Measurements from ENCODE around the gene GPR78.

The GPR78 gene

DNA sequence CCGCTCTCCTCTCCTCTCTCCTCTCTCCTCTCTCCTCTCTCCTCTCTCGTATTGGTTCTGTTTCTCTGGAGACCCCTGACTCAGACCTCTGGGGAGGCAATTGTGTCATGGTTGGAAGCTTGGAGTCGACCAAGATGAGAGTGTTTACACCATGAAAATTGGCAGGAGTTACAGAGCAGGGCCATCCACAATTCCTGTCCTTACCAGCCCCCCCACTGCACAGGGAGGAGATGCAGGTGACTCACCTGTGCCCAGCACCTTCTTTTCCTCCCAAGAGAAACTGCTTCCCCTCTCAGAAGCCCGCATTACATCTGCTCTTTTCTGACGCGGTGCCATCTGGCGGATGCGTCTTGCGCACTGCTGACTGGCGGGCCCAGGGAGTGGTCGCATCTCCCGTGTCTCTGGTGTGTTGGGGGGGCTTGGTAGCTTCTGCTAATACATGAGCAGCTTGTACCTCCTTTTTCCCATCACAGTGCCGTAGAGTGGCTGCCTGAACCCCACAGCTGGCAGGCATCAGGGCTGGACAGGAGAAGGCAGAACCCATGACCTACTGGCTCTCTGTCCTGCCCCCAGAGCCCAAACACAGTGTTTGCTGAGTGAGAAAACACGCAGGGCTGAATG is 31.4 kb upstream of the GPR78 start:
- TF ChIP-seq ZNF384 (IDR thresholded peaks at IDR 0.05): no peak
- no peak for TF ChIP-seq ELF4 (IDR thresholded peaks at IDR 0.05)
- no peak for TF ChIP-seq SP1 (IDR thresholded peaks at IDR 0.05)
- no peak for TF ChIP-seq TARDBP (IDR thresholded peaks at IDR 0.05)
- TF ChIP-seq CTBP1 (IDR thresholded peaks at IDR 0.05; ENCODE audit: borderline replicate concordance): no peak
- no peak for TF ChIP-seq BHLHE40 (IDR thresholded peaks at IDR 0.05; ENCODE audit: borderline replicate concordance)
- TF ChIP-seq FOXA1 (IDR thresholded peaks at IDR 0.05): no peak
- ChIA-PET POLR2A (no interaction called here), CTCF (interaction anchor here (0.6 to 1.4 kb wide), 2 partner anchors 11 to 18 kb away, joined by 3 to 4 read pairs; no protein-coding TSS in a partner anchor)

DNA sequence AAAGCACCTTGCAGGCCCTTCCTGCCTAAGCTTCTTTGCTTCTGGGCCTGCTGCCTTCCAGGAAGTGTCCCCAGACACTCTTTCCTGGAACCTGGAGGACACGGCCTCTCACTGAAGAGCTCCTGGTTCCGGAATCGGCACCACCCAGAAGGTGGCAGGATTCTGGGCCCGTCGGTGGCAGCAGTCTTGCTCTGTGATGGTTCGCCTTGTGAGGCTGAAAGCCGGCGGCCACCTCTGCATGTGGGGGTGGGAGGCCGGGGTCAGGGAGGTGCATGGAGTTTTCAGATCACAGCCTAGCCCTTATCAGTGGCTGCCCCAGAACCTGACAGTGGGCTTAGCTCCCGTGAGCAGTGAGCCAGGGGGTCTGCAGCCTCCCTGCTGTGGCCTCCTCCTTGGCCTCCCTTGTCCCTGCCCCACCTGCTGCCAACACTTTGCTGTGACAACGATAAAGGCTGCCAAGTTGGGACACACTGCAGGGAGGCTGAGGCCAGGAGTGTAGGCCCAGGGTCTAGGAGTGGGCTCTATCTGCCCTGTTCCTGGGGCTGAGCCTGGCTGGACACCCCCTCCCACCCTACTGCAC is 30.8 kb upstream of the GPR78 start:
- DNase-seq (ENCODE audit: extremely low spot score): no peak
- POLR2A ChIA-PET: no interaction called here
- CTCF ChIA-PET: interaction anchor here (0.6 kb wide), 1 partner anchor 18 kb away, joined by 3 read pairs; no protein-coding TSS in a partner anchor
- TF ChIP-seq FOXM1 (IDR thresholded peaks at IDR 0.05; ENCODE audit: borderline replicate concordance): no peak
- TF ChIP-seq SP1 (IDR thresholded peaks at IDR 0.05): no peak
- no peak for TF ChIP-seq L3MBTL2 (conservative IDR thresholded peaks at IDR 0.05)
- TF ChIP-seq BHLHE40 (IDR thresholded peaks at IDR 0.05; ENCODE audit: borderline replicate concordance): no peak
- no peak for TF ChIP-seq ELF4 (IDR thresholded peaks at IDR 0.05)
- no peak for TF ChIP-seq FOXA1 (IDR thresholded peaks at IDR 0.05)
- no peak for TF ChIP-seq LEF1 (IDR thresholded peaks at IDR 0.05; ENCODE audit: borderline replicate concordance)
- no peak for TF ChIP-seq ARNT (IDR thresholded peaks at IDR 0.05)
- no peak for TF ChIP-seq HDGF (IDR thresholded peaks at IDR 0.05; ENCODE audit: borderline replicate concordance)
- TF ChIP-seq NFRKB (IDR thresholded peaks at IDR 0.05): no peak
- TF ChIP-seq FOXK2 (IDR thresholded peaks at IDR 0.05): no peak
- no peak for TF ChIP-seq SUZ12 (IDR thresholded peaks at IDR 0.05)
- TF ChIP-seq TARDBP (IDR thresholded peaks at IDR 0.05): no peak

More for the DNA sequence above, 31.4 kb upstream of the GPR78 start:
- no peak for DNase-seq (ENCODE audit: extremely low spot score)

GRCh38 chr4:8550691-8551090 is 29.5 kb upstream of the GPR78 start:
- CTCF ChIA-PET: no interaction called here
- TF ChIP-seq FOXA1 (IDR thresholded peaks at IDR 0.05) (no peak), L3MBTL2 (conservative IDR thresholded peaks at IDR 0.05) (no peak), TARDBP (IDR thresholded peaks at IDR 0.05) (no peak)
- POLR2A ChIA-PET: no interaction called here
- no peak for DNase-seq (ENCODE audit: extremely low spot score)

GRCh38 chr4:8552024-8552423 is 28.2 kb upstream of the GPR78 start:
- ChIA-PET CTCF (no interaction called here), POLR2A (no interaction called here)
- TF ChIP-seq SP1 (IDR thresholded peaks at IDR 0.05) (no peak), L3MBTL2 (conservative IDR thresholded peaks at IDR 0.05) (no peak), SUZ12 (IDR thresholded peaks at IDR 0.05) (no peak)
- no peak for DNase-seq (ENCODE audit: extremely low spot score)

DNA sequence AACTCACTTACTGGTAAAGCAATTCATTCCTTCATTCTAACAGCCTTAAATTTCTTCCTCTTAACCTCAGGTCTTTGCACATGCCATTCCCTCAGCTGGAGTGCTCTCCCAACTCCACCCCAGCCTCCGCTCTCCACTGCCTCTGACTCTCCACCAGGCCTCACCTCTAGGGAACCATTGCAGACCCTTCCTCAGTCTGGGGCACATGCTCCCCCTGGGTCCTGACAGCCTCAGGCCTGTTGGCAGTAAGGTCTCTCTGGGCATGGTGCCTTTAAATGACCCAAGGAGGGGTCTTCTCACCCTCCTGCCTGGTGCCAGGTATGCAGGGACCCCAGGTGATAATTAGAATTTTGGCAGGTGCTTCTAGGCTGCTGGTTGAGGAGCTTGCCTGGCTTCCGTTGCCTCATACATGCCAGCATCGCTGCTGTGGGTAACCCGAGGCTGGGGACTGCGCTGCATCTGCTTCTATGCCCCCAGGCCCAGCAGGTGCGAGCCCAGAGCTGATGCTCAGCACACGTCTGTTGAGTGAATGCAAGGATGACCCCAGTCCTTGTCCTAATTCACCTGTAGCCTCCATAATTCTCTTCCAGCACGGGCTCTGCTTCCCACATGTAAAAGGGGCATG is 27.5 kb upstream of the GPR78 start:
- CTCF ChIA-PET: no interaction called here
- no peak for DNase-seq (ENCODE audit: extremely low spot score)
- POLR2A ChIA-PET: no interaction called here

DNA sequence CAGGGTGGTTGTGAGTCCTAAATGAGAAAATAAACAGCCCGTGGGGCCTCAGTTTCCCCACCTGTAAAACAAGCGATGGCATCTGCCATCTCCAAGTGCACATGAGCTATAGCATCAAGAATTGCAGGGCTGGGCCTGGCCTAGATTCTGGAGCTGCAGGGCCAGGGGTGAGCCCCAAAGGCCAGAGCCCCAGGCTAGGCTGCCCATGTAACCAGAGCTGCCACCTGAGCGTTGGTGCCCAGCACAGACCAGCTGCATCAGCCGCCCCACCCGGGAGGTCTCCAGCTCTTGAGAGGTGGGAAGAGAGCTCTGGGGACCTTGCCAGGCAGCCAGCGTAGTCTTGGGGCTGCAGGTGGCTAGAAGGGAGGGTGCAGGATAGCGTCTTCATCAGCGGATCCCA is 27.0 kb upstream of the GPR78 start:
- ChIA-PET CTCF (interaction anchor here (0.7 kb wide), 1 partner anchor 14 kb away, joined by 3 read pairs; no protein-coding TSS in a partner anchor), POLR2A (no interaction called here)
- no peak for DNase-seq (ENCODE audit: extremely low spot score)
- no peak for TF ChIP-seq SP1 (IDR thresholded peaks at IDR 0.05)
- no peak for TF ChIP-seq L3MBTL2 (conservative IDR thresholded peaks at IDR 0.05)
- no peak for TF ChIP-seq FOXK2 (IDR thresholded peaks at IDR 0.05)
- TF ChIP-seq ZNF384 (IDR thresholded peaks at IDR 0.05): no peak
- no peak for TF ChIP-seq BHLHE40 (IDR thresholded peaks at IDR 0.05; ENCODE audit: borderline replicate concordance)
- TF ChIP-seq TARDBP (IDR thresholded peaks at IDR 0.05): no peak
- TF ChIP-seq SUZ12 (IDR thresholded peaks at IDR 0.05): no peak
- TF ChIP-seq, protein P1, sequence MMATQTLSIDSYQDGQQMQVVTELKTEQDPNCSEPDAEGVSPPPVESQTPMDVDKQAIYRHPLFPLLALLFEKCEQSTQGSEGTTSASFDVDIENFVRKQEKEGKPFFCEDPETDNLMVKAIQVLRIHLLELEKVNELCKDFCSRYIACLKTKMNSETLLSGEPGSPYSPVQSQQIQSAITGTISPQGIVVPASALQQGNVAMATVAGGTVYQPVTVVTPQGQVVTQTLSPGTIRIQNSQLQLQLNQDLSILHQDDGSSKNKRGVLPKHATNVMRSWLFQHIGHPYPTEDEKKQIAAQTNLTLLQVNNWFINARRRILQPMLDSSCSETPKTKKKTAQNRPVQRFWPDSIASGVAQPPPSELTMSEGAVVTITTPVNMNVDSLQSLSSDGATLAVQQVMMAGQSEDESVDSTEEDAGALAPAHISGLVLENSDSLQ (IDR thresholded peaks at IDR 0.05): no peak
- no peak for TF ChIP-seq FOXM1 (IDR thresholded peaks at IDR 0.05; ENCODE audit: borderline replicate concordance)
- TF ChIP-seq ARNT (IDR thresholded peaks at IDR 0.05): no peak
- TF ChIP-seq FOXA1 (IDR thresholded peaks at IDR 0.05): no peak
- TF ChIP-seq CTBP1 (IDR thresholded peaks at IDR 0.05; ENCODE audit: borderline replicate concordance): no peak
- no peak for TF ChIP-seq HDGF (IDR thresholded peaks at IDR 0.05; ENCODE audit: borderline replicate concordance)

More for the DNA sequence above, 27.5 kb upstream of the GPR78 start:
- TF ChIP-seq ZNF384 (IDR thresholded peaks at IDR 0.05) (no peak), NFRKB (IDR thresholded peaks at IDR 0.05) (no peak), FOXK2 (IDR thresholded peaks at IDR 0.05) (no peak), ELF4 (IDR thresholded peaks at IDR 0.05) (no peak), SUZ12 (IDR thresholded peaks at IDR 0.05) (no peak), ARNT (IDR thresholded peaks at IDR 0.05) (no peak), HDGF (IDR thresholded peaks at IDR 0.05; ENCODE audit: borderline replicate concordance) (no peak), TARDBP (IDR thresholded peaks at IDR 0.05) (no peak)

- TF ChIP-seq LEF1 (IDR thresholded peaks at IDR 0.05; ENCODE audit: borderline replicate concordance) (no peak), L3MBTL2 (conservative IDR thresholded peaks at IDR 0.05) (no peak), HDGF (IDR thresholded peaks at IDR 0.05; ENCODE audit: borderline replicate concordance) (no peak), ARNT (IDR thresholded peaks at IDR 0.05) (no peak), CTBP1 (IDR thresholded peaks at IDR 0.05; ENCODE audit: borderline replicate concordance) (no peak), SUZ12 (IDR thresholded peaks at IDR 0.05) (no peak), ZNF384 (IDR thresholded peaks at IDR 0.05) (no peak), NFRKB (IDR thresholded peaks at IDR 0.05) (no peak), FOXA1 (IDR thresholded peaks at IDR 0.05) (no peak), FOXK2 (IDR thresholded peaks at IDR 0.05) (no peak), TARDBP (IDR thresholded peaks at IDR 0.05) (no peak), SP1 (IDR thresholded peaks at IDR 0.05) (no peak), FOXM1 (IDR thresholded peaks at IDR 0.05; ENCODE audit: borderline replicate concordance) (no peak), BHLHE40 (IDR thresholded peaks at IDR 0.05; ENCODE audit: borderline replicate concordance) (no peak)
- TF ChIP-seq, protein P1 (IDR thresholded peaks at IDR 0.05): no peak
- POLR2A ChIA-PET: no interaction called here
- DNase-seq (ENCODE audit: extremely low spot score): no peak
- CTCF ChIA-PET: interaction anchor here (0.7 kb wide), 1 partner anchor 14 kb away, joined by 3 read pairs; no protein-coding TSS in a partner anchor
Observed at GRCh38 chr4:8553991-8554405, 26.2 kb upstream of the GPR78 start.
